ENCODE measurements around the gene TENT4A. TPM values are rescaled to one million over a fixed set of nuclear protein-coding genes. Genes with fewer than 3 reads are reported as not detected.

TENT4A gene
- total and polyA plus RNA-seq, 8 donors = 3.5 to 37.4 (median 15.8) TPM

DNA sequence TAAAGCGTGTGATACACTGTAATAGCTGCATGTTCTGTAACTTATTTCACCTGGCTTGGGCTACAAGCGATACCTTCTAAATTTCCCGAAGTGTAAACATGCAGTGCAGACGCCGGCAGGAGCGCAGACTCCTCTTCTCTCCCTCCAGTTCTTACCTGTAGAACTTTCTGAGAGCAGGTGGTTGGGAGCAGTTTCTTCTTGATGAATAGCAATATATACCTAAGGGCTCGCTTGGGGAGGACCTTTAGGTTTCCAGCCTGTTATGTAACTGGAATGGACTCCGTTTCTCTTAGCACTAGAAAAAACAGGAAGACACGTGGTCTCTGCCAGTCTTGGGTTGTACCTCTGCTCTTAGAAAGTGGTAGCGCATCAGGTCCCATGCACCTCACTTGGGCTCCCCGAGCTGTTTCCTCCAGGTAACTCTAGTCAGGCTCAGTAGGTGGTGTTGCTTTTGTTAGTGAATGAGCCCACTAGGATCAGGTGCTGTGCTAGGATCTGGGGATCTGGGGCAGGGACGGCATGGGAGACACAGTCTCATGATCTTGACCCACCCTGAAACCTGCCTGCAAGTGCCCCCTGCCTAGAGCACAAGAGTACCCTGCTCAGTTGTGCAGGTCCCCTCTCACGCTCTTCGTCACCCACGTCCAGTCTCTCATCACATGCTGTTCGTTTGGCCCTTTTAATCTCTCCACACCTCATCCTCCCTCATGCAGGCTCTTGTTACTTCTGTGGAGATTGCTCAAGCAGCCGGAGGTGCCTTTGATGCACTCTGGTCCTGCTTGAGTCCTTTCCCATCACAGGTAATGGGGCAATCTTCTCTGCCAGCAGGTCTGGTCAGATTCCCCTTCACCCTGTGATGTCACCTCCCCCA lies 2.8 kb downstream of the TENT4A start:
- peaks cover 53 to 72% (median 68%) of the 10 kb centered on the region in 4 donors for H3K4me1 ChIP-seq
- H3K27ac ChIP-seq = peak overlapping the region in 1 of 5 donors; percentile 21
- DNase-seq = no peak
- no peaks in the 10 kb centered on the region for H3K9me3 ChIP-seq
- peak overlapping the region; percentile 56 to 94 (median 66) for H3K4me3 ChIP-seq
- intact Hi-C loops (cut with DNase I; ENCODE audit: low total_unique reads) = loop anchor here (5.0 kb wide), 1 partner anchor 84 kb away; the partner anchor contains the start of genes NSUN2 and SRD5A1
- no peak for TF ChIP-seq POLR2AphosphoS5 (IDR thresholded peaks at IDR 0.05)
- TF ChIP-seq POLR2A (IDR thresholded peaks at IDR 0.05) = no peak
- TF ChIP-seq EP300 (IDR thresholded peaks at IDR 0.05) = no peak
- TF ChIP-seq, protein P1, sequence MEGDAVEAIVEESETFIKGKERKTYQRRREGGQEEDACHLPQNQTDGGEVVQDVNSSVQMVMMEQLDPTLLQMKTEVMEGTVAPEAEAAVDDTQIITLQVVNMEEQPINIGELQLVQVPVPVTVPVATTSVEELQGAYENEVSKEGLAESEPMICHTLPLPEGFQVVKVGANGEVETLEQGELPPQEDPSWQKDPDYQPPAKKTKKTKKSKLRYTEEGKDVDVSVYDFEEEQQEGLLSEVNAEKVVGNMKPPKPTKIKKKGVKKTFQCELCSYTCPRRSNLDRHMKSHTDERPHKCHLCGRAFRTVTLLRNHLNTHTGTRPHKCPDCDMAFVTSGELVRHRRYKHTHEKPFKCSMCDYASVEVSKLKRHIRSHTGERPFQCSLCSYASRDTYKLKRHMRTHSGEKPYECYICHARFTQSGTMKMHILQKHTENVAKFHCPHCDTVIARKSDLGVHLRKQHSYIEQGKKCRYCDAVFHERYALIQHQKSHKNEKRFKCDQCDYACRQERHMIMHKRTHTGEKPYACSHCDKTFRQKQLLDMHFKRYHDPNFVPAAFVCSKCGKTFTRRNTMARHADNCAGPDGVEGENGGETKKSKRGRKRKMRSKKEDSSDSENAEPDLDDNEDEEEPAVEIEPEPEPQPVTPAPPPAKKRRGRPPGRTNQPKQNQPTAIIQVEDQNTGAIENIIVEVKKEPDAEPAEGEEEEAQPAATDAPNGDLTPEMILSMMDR (IDR thresholded peaks at IDR 0.05) = no peak
- WGBS, 5 donors = 35 to 40% (median 37%) methylated on average over 17 of the region's 17 CpGs
- no peaks in the 10 kb centered on the region for H3K27me3 ChIP-seq
- peaks cover 0 to 8% (median 0%) of the 10 kb centered on the region in 4 donors for H3K36me3 ChIP-seq

DNA sequence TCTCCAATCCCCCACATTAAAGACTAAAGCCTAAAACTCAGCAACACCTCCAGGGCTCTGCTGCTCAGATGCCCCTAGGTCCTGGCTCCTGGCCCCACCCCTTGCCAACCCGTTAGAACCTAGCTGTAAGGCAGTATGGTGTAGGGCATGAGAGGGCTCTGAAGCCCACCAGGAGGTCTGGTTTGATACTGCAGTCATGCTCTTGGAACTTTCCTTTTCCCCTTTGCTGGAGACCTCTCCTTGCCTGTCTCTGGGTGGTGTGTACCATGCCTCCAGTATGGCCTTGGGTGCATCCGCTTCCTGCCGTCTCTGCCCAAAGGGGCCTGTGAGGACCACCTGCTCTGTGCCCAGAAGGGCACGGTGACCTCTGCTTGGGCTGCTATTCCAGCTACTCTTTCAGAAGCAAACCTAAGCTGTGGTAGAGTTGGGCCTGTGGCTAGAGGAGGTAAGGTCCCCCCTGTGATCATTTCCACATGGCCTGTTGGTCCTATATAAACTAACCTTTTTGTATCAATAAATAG lies 3.5 kb downstream of the TENT4A start:
- WGBS, 5 donors = 72 to 80% (median 78%) methylated on average over 4 of the region's 4 CpGs
- intact Hi-C loops (cut with DNase I; ENCODE audit: low total_unique reads) = loop anchor here (5.0 kb wide), 1 partner anchor 84 kb away; the partner anchor contains the start of genes NSUN2 and SRD5A1
- DNase-seq = no peak
- TF ChIP-seq EP300 (IDR thresholded peaks at IDR 0.05) = no peak
- TF ChIP-seq POLR2AphosphoS5 (IDR thresholded peaks at IDR 0.05) = no peak
- no peak for TF ChIP-seq POLR2A (IDR thresholded peaks at IDR 0.05)
- TF ChIP-seq, protein P1 (IDR thresholded peaks at IDR 0.05) = no peak
- H3K27me3 ChIP-seq = no peaks in the 10 kb centered on the region
- no peak overlapping the region for H3K27ac ChIP-seq
- H3K4me3 ChIP-seq = peak overlapping the region in 3 of 4 donors; percentile 56 to 94 (median 68)
- H3K4me1 ChIP-seq = peaks cover 57 to 76% (median 71%) of the 10 kb centered on the region in 4 donors
- no peaks in the 10 kb centered on the region for H3K9me3 ChIP-seq
- peaks cover 0 to 8% (median 0%) of the 10 kb centered on the region in 4 donors for H3K36me3 ChIP-seq

DNA sequence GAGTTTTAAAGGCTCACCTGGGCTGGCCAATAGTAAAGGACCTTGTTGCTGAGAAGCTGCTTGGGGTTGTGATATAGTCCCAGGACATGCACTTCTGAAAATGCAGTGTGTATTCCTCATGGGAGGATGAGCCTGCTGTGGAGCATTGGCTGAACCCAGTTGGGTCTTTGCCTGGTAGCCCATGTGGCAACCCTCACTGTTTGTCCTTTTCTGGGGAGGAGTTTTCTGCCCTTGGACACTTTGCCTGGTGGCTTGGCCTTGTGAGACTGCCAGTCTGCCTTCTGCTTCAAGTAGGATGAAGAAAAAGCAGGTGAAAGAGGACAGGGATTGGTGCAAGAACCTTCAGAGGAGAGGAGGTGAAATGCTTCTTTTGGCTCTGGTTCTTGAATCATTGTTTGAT lies 4.0 kb downstream of the TENT4A start:
- Histone ChIP-seq H3K36me3 (peaks cover 0 to 8% (median 0%) of the 10 kb centered on the region in 4 donors), H3K4me3 (no peak overlapping the region), H3K27me3 (no peaks in the 10 kb centered on the region), H3K27ac (no peak overlapping the region), H3K4me1 (peaks cover 61 to 77% (median 71%) of the 10 kb centered on the region in 4 donors), H3K9me3 (no peaks in the 10 kb centered on the region)
- intact Hi-C loops (cut with DNase I; ENCODE audit: low total_unique reads) = loop anchor here (5.0 kb wide), 1 partner anchor 85 kb away; the partner anchor contains the start of genes NSUN2 and SRD5A1
- TF ChIP-seq, protein P1 (IDR thresholded peaks at IDR 0.05) = no peak
- TF ChIP-seq EP300 (IDR thresholded peaks at IDR 0.05) (no peak), POLR2A (IDR thresholded peaks at IDR 0.05) (no peak), POLR2AphosphoS5 (IDR thresholded peaks at IDR 0.05) (no peak)
- DNase-seq = no peak

DNA sequence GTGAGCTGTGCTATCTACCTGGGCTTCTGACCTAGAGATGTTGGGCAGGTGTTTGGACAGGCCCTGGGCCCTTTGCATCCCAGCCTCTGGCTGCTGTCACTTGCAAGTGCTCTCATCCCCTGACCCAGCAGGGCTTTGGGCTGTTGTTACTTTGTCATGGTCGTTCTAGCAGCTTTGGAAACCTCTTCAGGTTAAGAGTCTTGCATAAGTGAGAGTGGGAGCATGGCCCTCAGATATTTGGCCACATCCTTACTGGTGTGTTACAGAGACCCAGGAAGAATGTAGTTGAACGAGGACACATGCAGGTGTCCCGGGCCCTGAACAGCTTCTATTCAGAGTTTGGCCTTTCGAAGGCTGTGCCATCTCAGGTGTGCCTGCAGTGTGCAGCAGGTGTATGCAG lies 4.5 kb downstream of the TENT4A start:
- peaks cover 0 to 8% (median 0%) of the 10 kb centered on the region in 4 donors for H3K36me3 ChIP-seq
- 62 to 71% (median 66%) methylated on average over 4 of the region's 4 CpGs for WGBS, 5 donors
- no peak overlapping the region for H3K27ac ChIP-seq
- peak overlapping the region in 1 of 4 donors; percentile 1 for H3K4me3 ChIP-seq
- no peaks in the 10 kb centered on the region for H3K9me3 ChIP-seq
- TF ChIP-seq EP300 (IDR thresholded peaks at IDR 0.05) (no peak), POLR2A (IDR thresholded peaks at IDR 0.05) (no peak), POLR2AphosphoS5 (IDR thresholded peaks at IDR 0.05) (no peak)
- TF ChIP-seq, protein P1 (IDR thresholded peaks at IDR 0.05) = no peak
- H3K27me3 ChIP-seq = no peaks in the 10 kb centered on the region
- DNase-seq = no peak
- intact Hi-C loops (cut with DNase I; ENCODE audit: low total_unique reads) = loop anchor here (5.0 kb wide), 1 partner anchor 85 kb away; the partner anchor contains the start of genes NSUN2 and SRD5A1
- H3K4me1 ChIP-seq = peaks cover 65 to 81% (median 74%) of the 10 kb centered on the region in 4 donors

Measured in stomach (tissue), 9 donors.